NCI-H2196 treated with DMSO at 0.1 percent for 48 hours (cell line): ENCODE measurements around the gene RANGRF.

ENCODE experiments used
- DNase-seq: peaks from one replicate; lab custom pipeline; 2025; ENCODE audit not compliant: unreplicated experiment; lab: John Stamatoyannopoulos, UW

RANGRF gene

DNA sequence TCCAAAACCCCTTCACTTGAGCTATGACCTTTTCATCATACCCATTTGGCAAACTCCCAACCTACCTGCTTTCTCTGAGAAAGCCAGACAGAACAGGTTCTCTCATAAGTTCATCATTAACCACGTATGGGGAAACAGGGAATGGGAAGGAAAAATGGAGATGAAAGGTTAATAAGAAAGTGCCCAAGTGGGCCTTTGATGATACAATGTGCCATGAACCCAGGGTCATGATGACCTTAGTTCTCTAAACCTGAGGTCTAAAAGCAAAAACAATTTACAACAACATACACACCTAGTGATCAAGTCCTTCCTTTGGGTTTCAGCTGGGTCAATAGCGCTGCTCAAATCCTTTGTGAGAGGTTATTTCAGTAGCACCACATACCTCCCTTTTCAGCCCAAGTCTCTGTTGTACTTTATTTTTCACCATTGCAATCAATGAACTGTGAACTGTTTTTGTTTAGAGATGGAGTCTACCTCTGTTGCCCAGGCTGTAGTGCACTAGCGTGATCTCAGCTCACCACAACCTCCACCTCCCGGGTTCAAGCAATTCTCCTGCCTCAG is 14.5 kb upstream of the RANGRF start:
- no peak for DNase-seq

DNA sequence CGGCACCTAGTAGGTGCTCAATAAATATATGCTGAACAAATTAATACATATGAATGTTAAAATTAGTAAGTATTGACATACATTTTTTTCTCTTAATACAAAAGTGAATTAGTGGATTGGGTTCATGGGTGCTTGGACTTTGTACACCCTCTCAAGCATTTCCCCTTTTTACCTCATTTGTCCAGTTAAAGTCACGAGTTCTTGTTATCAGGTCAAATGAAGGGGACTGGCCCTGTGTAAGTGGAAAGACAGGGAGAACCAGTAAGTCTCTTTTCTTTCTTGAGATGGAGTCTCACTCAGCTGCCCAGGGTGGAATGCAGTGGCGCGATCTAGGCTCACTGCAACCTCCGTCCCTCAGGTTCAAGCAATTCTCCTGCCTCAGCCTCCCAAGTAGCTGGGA is 13.7 kb upstream of the RANGRF start:
- no peak for DNase-seq

DNA sequence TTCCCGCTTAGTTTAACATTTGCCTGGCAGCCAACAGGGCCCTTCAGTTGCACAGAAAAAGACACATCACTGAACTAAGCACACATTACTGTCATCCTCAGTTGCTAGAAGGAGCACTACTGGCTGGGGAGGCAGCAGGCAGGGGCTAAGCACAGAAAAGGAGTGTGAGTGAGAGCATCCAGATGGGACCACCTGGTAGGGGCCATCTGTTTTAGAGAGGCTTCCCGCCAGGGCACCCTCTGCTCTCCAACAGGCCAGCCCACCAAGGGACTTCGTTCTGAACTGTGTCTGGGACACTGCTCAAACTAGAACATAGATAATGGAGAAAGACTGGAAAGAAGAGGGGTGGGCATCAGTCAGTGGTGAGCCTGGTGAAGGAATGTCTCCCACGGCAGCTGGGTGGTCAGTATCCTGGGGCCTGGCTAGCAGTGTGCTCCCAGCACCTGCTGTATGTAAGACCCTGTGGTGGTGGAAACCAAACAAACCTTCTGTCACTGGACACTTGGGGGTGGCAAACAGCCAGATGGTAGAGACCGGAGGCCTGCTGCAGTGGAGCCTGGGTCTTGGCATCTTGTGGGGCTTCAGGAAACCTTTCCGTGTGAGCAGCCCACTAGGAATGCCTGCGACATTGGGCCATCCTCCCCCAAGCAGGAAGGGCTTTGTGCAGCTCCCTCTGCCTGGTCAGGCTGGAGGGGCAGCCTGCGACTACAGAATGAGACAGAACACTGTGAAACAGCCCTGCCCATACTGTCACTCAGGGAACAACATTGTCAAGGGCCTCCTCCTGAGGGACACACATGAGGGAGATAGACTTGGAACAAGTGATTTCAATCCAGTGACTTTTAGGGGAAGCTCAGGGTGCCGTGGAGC is 12.8 kb upstream of the RANGRF start:
- DNase-seq: no peak

DNA sequence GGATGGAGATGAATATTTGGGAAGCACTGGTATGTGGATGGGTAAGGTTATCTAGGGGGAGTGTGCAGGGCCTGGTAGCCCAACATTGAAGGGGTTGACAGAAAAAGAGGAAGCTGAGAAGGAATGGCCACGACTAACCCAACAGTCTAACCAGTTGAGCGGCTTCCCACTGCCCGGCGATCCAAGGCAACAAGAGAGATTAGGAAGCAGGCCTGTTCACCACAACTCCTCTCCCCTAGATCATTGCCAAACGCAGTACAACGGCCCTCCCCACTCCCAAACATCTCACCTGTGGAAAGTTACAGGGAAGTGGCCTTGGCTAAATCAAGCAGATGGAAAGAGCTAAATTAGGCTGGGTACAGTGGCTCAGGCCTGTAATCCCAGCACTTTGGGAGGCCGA is 11.2 kb upstream of the RANGRF start:
- DNase-seq: no peak

DNA sequence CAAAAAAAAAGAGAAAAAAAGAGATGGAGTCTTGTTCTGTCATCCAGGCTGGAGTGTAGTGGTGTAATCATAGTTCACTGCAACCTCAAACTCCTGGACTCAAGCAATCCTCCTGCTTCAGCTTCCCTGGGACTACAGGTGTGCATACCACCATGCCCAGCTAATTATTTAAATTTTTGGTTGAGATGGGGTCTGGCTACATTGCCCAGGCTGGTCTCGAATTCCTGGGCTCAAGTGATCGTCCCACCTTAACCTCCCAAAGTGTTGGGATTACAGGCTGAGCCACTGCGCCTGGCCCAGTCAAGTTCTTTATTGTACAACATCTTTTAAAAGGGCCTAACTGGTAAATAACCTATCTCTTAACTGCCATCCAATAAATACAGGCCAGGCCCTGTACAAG is 6.1 kb upstream of the RANGRF start:
- no peak for DNase-seq

DNA sequence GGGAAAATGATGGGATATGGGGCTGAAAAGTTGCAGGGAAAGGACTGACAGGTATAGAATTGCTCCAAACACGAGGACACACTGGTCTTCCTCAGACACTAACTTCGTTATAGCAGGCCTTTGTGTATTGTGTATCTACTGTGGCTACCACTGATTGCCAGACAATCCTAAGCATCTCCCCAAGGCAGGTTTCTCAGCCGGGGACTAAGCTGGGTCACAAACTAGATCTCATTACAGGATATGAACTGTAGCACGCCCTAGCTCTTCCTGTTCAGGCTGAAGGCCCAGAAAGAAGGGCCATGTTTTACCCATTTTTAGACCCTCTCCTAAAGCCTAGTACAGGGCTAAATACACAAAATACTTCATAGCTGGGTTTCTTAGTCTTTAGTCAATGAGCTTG is 5.1 kb upstream of the RANGRF start:
- DNase-seq: no peak

DNA sequence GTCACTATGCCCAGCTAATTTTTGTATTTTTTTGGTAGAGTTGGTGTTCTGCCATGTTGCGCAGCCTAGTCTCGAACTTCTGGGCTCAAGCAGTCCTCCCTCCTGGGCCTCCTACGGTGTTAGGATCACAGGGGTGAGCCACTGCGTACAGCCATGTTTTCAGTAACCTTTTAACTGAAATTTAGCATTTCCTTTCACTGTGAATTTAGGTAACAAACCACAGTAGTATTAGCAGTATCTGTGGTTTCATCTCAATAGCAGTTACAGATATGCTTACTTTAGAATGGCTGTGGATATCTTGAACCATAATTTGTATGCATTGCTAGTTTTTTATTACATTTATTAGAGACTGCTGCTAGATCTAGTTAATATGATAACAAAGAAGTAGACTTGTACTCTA is 4.3 kb upstream of the RANGRF start:
- no peak for DNase-seq

- DNase-seq: no peak
These were observed 2.9 kb upstream of the RANGRF start for GRCh38 chr17:8285270-8286181.

GRCh38 chr17:8287651-8288335 is 677 bp upstream of the RANGRF start:
- DNase-seq: no peak

DNA sequence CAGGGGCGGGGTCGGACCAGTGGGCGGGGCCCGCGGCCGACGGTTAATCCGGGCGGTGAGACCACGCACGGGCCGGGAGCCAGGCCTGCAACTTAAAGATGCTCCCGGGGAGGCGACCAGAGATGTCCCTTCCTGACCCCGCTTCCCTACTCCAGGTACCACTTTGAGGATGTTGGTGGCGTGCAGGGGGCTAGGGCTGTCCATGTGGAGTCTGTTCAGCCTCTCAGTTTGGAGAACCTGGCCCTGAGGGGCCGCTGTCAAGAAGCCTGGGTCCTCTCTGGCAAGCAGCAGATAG is 580 bp downstream of the RANGRF start:
- no peak for DNase-seq

DNA sequence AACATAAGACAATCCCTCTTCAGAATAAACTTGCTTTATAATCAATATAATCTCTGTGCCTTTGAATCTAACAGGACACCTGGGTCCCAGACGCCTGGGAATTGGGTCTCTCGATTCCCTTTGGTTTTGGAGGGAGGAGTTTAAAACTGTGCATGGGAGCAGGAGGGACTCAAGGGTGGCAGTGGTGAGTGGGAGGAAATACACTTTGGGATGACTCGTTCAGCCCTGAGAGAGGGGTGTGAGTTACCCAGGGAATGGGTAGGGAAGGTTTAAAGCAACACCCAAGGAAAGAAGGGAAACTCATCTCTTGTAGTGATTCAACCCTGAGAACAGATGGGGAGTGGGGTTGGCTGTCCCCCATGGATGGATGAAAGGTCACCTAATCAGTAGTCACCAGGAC is 1.6 kb downstream of the RANGRF start:
- DNase-seq: no peak

GRCh38 chr17:8292639-8293395 is 4.3 kb downstream of the RANGRF start:
- DNase-seq: no peak

DNA sequence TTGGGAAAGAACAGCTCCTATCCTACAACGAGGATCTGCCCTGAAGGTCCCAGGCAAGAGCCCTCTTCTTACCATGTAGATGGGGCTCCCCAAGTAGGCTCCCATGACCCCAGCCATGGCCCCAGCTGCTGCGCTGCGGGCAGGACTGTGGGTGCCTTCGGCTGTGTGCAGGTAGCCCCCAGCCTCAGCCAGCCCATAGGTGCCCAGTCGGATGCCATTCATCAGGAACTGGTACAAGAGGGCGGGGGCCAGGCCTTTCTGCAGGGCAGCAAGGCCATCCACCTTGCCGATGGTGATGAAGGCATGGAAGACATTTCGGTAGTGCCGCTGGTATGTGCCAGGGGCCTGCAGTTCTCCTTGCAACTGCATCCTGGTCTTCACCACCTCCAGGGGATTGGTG is 5.9 kb downstream of the RANGRF start:
- DNase-seq: no peak

GRCh38 chr17:8294814-8295316 is 6.4 kb downstream of the RANGRF start:
- DNase-seq: no peak

GRCh38 chr17:8300226-8300625 is 11.8 kb downstream of the RANGRF start:
- DNase-seq: no peak

DNA sequence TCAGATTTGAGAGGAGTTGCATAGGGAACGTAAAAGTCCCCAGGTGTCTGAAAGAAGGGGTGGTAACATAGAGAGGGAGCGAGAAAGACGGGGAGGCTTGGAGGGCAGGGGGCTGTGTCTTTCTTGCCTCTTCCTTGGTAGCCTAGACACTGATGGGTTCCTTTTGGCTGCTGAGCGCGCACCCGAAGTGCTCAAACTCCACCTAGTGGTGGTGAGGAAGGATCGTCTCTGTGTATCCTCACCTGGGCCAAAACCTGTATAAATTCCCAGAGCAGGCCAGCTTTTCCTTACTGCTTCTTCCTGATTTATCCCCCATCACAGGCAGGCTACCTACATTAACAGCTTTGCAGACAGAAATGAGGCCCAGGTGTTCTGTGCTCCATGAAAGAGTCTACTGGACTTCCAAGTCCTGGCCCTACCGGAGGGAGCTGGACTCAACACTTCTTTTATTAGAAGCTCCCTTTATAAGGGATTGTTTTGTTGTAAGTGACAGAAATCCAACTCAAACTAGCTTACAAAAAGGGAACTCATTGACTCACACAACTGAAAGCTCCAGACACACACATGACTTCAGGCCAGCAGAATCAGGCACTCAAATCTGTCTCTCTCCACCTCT is 12.3 kb downstream of the RANGRF start:
- DNase-seq: peak; percentile 16

DNA sequence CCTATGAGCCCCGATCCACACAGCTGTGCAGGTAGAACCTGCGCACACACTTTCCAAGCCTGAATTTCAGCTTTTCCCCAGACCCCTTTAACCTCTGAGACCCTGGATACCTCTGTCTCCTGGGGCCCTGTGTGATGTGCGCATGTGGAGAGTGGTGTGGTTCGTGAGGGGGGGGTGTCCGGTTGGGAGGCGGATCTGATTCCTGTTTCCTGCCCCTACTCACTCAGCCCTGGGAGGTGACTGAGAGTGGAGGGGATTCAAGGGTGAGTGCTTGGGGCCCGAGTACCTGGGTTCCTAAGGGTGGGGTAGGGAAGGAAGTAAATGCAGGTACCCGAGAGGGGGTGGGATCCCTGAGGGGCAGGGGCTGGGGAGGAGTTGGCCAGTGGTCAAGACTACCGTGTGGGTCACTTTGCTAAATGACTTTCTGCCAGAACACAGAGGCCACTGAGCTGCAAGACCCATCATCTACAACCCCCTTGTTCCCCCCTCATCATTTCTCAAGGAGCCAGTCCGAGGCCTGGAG is 22.2 kb downstream of the RANGRF start:
- no peak for DNase-seq

- no peak for DNase-seq
These were observed 22.8 kb downstream of the RANGRF start for GRCh38 chr17:8311131-8311790.

DNA sequence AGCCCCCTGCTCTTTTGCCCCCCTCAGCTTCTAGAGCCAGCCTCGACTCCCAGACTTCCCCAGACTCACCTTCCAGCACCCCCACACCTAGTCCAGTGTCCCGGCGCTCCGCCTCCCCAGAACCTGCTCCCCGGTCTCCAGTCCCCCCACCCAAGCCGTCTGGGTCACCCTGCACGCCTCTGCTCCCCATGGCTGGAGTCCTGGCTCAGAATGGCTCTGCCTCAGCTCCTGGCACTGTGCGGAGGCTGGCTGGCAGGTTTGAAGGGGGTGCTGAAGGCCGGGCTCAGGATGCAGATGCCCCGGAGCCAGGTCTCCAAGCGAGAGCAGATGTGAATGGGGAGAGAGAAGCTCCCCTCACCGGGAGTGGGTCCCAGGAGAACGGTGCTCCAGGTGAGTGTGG is 23.8 kb downstream of the RANGRF start:
- no peak for DNase-seq
